Nephron (organoid): Measurements from ENCODE around the gene FBXO42.

Experiments
- H3K27ac Mint-ChIP-seq, 3 experiments: 2 replicates each; pipeline ENCODE4 v1.8.0; 2020; ENCODE audit warnings: mixed read lengths in 3 of 3, mild to moderate bottlenecking in 2 of 3, moderate library complexity in 1 of 3
- H3K27me3 Mint-ChIP-seq: 2 replicates; pipeline ENCODE4 v1.8.0; 2021; ENCODE audit warnings: low read depth, mild to moderate bottlenecking, moderate library complexity, mixed read lengths
- H3K36me3 Mint-ChIP-seq: 2 replicates; pipeline ENCODE4 v1.8.0; 2020; ENCODE audit warnings: low read depth, mixed read lengths
- H3K4me1 Mint-ChIP-seq: 2 replicates; pipeline ENCODE4 v1.8.0; 2020; ENCODE audit warnings: mixed read lengths
- H3K4me3 Mint-ChIP-seq, 3 experiments: 2 replicates each; pipeline ENCODE4 v1.8.0; 2020; ENCODE audit warnings: mild to moderate bottlenecking in 3 of 3, mixed read lengths in 3 of 3, moderate library complexity in 2 of 3
- H3K9me3 Mint-ChIP-seq: 2 replicates; pipeline ENCODE4 v1.8.0; 2020; ENCODE audit warnings: mixed read lengths
- CTCF ChIP-seq, 3 experiments: fragments of 200-600 bp; sonication (generic); IDR thresholded peaks; one replicate each; pipeline ENCODE4 v1.5.0; 2021; ENCODE audit warnings: antibody characterized with exemption in 3 of 3; ENCODE audit not compliant: unreplicated experiment in 3 of 3

Gene FBXO42

GRCh38 chr1:16233431-16233830 lies 118.8 kb downstream of the FBXO42 start:
- Mint-ChIP-seq H3K27ac (no peak overlapping the region), H3K9me3 (no peaks in the 10 kb centered on the region), H3K36me3 (no peaks in the 10 kb centered on the region), H3K4me1 (peaks cover 16% of the 10 kb centered on the region), H3K4me3 (no peak overlapping the region), H3K27me3 (peaks cover 20% of the 10 kb centered on the region)
- no peak for TF ChIP-seq CTCF (IDR thresholded peaks at IDR 0.05; ENCODE audit: unreplicated experiment in 3 of 3)

- no peaks in the 10 kb centered on the region for H3K9me3 Mint-ChIP-seq
- H3K27ac Mint-ChIP-seq, result no peak overlapping the region
- H3K27me3 Mint-ChIP-seq, result peaks cover 31% of the 10 kb centered on the region
- no peak overlapping the region for H3K4me3 Mint-ChIP-seq
- peaks cover 19% of the 10 kb centered on the region for H3K4me1 Mint-ChIP-seq
- no peak for TF ChIP-seq CTCF (IDR thresholded peaks at IDR 0.05; ENCODE audit: unreplicated experiment in 3 of 3)
- no peaks in the 10 kb centered on the region for H3K36me3 Mint-ChIP-seq
Measured at GRCh38 chr1:16232316-16232710, 120.0 kb downstream of the FBXO42 start.

- Mint-ChIP-seq H3K27ac (no peak overlapping the region), H3K4me1 (peaks cover 15% of the 10 kb centered on the region), H3K4me3 (no peak overlapping the region), H3K9me3 (no peaks in the 10 kb centered on the region), H3K36me3 (no peaks in the 10 kb centered on the region), H3K27me3 (peaks cover 38% of the 10 kb centered on the region)
- TF ChIP-seq CTCF (IDR thresholded peaks at IDR 0.05; ENCODE audit: unreplicated experiment in 3 of 3), result no peak
Measured at GRCh38 chr1:16231331-16232315, 120.7 kb downstream of the FBXO42 start.

GRCh38 chr1:16230744-16231143 lies 121.5 kb downstream of the FBXO42 start:
- Mint-ChIP-seq H3K36me3 (no peaks in the 10 kb centered on the region), H3K4me3 (no peak overlapping the region), H3K27me3 (peaks cover 47% of the 10 kb centered on the region), H3K9me3 (no peaks in the 10 kb centered on the region), H3K4me1 (peaks cover 9% of the 10 kb centered on the region), H3K27ac (no peak overlapping the region)
- TF ChIP-seq CTCF (IDR thresholded peaks at IDR 0.05; ENCODE audit: unreplicated experiment in 3 of 3), result no peak

GRCh38 chr1:16229976-16230740 lies 122.1 kb downstream of the FBXO42 start:
- TF ChIP-seq CTCF (IDR thresholded peaks at IDR 0.05; ENCODE audit: unreplicated experiment in 3 of 3), result no peak
- peaks cover 53% of the 10 kb centered on the region for H3K27me3 Mint-ChIP-seq
- H3K27ac Mint-ChIP-seq, result no peak overlapping the region
- H3K4me1 Mint-ChIP-seq, result peaks cover 9% of the 10 kb centered on the region
- H3K9me3 Mint-ChIP-seq, result no peaks in the 10 kb centered on the region
- no peaks in the 10 kb centered on the region for H3K36me3 Mint-ChIP-seq
- H3K4me3 Mint-ChIP-seq, result no peak overlapping the region
